GM18517 (cell line): ENCODE results near the gene ZNF827.

Experiments used
- ATAC-seq: cut with Tn5 transposase; IDR thresholded peaks from one replicate; pipeline ENCODE4 v1.9.1; 2021; ENCODE audit warnings: mild to moderate bottlenecking, moderate library complexity; ENCODE audit not compliant: unreplicated experiment

ZNF827 gene

DNA sequence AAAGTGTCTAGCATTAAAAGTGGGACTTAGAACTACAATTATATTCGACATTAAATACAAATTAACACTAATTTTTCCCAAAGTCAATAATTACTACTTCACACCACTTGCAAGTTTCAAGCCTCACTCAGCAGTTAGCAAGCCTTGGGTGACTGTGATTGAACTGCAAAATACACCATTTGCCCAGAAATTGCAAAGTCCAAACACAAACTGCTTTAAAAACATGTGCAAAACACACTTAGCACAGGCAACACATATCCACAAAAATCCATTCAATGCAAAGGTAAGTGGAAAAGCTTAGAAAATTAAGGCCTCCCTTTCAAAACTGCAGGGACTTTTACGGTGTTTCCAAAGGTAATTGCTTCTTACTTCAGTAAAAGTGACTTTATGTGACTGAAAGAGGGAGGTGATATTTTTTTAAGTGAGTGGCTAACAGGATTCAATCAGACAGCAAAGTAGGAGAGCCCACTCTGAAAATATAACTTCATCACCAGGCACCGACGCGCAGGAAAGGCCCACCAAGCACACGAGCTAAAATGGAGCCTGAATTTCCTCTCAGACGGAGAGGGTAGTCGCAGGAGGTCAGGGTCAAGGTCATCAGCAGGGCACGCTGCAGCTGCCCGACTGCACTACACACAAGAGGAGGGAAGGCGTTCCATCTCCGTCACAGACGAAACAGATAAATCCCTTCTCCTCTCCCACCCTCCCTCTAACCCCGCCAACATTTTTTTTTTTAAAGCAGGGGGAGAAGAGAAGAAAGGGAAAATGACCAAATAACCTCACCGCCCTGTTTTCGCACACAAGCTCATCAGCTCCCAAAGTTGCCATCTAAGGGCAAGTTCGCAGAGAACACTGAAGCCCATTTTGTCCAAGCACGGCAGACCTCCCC lies 3.1 kb downstream of the ZNF827 start:
- peak; percentile 47 for ATAC-seq

GRCh38 chr4:145934434-145935047 lies 4.1 kb downstream of the ZNF827 start:
- ATAC-seq = no peak

DNA sequence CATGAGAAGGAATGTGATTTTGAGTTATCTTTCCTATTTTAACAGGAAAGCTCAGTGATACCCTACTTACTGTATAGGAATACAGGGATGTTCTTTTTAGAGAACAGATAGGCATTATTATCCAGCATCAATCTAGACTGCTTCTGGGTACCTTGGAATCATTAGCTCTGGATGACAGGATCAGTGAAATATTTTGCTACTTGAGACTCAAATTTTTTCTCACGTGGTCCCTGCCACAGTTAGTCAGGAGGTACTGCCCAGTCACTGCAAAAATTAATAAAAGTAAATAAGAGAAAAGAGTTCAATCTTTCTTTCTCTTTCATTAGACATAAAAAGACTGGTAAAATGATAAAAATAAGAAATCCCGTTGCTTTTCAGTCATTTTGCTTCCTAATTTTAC lies 5.5 kb downstream of the ZNF827 start:
- no peak for ATAC-seq

- ATAC-seq = no peak
Measured at GRCh38 chr4:145931403-145931802, 7.2 kb downstream of the ZNF827 start.

- ATAC-seq = peak; percentile 41
Measured at GRCh38 chr4:145930592-145930991, 8.0 kb downstream of the ZNF827 start.

DNA sequence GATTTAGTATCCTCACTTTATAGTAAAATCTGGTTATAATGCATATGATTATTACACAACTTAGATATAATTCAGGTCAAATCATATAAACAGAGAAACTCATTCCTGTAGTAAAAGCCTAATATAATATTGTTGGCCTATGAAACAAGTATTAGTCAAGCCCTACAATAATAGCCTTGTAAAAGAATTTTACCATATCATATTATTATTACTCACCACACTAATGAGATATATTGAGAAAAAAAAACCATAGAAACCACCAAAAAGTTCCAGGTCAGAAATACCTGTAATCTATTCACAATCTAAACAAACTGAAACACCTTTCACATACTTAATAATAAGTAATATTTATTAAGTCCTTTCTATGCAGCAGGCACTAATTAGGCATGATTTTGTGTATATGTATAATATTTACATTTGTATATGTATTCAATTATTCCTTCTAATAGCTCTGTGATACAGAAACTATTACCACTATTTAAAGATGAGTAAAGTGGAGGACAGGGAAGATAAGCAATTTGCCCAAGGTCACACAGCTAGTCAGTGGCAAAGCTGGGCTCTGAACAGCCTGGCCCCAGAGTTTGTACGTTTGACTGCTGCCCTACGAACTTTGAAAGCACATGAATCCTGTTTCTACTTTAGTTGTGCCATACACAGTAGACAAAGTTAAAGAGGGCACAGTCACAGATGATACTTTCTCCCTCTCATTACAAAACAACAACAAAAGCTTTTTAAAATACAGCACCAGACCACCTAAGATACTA lies 9.0 kb downstream of the ZNF827 start:
- ATAC-seq = no peak

GRCh38 chr4:145928748-145929147 lies 9.9 kb downstream of the ZNF827 start:
- ATAC-seq = no peak

- ATAC-seq = no peak
Measured at GRCh38 chr4:145927030-145927429, 11.6 kb downstream of the ZNF827 start.

DNA sequence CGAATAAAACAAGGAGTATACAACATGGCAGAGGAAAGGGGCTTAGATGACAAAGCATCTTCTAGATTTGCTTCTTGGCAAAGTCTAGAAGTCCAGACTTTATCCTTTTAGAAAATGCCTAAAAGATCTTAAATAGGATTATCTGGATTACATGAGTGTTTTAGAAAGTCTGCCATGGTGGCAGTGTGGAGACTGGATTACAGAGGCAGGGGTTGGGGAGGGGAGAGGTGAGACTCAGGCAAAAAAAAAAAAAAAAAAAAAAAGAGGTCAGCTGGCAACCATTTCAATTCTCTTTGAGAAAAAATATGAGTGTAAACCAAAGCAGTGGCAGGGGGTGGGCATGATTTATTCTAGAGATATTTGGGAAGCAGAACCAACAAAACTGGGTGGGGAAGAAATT lies 17.4 kb downstream of the ZNF827 start:
- ATAC-seq = no peak

DNA sequence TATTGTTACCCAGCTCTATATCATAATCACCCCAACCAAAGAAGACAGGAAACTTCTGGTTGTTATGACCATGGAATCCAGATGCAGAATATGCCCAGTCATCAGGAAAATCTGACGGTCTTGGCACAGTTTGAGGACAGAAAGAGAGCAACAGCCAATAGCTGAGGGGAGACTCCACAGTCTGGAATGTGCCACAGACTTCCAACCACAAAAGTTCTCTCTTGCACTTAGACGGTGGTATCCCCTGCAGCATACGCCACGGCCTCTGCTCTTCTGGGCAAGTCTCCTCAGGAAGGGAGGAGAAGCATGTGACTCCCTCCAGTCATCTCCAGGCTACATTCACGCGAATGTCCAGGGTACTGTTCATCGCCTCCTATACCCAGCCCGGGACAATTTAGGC lies 18.4 kb downstream of the ZNF827 start:
- no peak for ATAC-seq

DNA sequence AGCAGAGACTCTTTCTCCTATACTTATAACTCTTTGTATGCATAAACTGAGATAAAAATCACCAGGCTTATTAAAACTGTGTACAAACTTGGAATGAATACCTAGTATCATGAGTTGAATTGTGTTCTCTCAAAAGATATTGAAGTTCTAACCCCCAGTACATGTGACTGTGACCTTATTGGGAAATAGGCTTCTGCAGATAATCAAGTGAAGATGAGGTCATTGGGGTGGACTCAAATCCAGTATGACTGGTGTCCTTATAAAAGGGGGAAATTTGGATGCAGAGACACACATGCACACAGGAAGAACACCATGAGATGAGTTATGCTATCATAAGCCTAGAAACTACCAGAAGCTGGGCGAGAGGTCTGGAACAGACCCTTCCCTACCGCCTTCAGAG lies 26.2 kb downstream of the ZNF827 start:
- no peak for ATAC-seq

DNA sequence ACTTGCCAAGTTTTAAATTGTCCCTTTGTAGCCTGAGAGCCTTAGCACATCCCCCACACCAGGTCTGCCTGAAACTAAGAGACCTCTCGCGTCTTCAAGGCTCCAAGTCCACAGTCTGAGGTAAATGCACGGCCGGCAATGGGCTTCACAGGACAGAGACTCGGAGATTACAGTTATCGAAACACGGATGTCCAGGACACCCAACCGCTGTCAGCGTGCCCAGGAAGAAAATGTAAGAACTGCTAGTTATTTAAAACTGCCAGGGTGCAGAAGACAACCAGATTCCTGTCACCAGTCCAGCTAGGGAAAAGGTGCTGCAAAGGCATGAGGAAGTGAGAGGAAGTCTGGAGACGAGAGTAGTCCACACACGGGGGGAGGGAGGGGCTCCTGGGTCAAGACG lies 28.9 kb downstream of the ZNF827 start:
- peak; percentile 52 for ATAC-seq

DNA sequence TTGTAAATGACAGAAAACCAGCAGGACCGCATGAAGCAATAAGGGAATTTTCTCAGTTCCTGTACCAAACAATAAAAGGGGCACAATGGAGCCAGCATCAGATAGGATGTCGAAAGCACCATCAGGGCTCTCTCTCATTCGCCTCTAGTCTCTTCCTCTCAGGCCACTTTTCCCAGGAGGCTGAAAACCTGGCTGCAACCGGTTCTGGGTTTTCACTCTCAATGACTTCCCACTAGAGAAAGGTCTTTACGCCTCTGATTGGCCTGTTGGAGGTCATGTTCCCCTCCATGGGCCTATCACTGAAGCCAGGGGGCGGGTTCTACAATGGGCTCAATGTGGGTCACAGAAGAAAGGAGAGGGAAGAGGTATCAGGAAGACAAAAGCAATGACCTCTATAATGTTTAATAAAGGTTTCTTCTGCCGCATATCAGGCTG lies 29.3 kb downstream of the ZNF827 start:
- peak; percentile 88 for ATAC-seq

- ATAC-seq = no peak
Measured at GRCh38 chr4:145907812-145908211, 30.8 kb downstream of the ZNF827 start.

DNA sequence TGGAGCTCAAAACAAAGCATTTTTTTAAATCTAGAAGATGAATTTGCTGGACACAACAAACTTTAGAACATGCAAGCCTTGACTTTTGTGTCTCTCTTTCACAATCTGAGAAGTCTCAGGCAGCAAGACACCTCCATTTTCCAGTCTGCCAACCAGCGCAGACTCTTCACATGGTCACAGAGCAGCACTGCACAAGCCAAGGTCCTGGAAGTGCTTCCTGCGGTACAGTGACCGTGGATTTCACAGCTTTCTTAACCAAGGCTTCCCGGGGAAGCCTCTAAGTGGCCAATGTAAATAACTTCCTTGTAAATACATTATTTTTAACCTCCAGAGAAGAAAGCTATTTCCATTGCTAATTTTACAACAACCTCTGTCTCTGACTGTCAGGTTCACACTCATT lies 31.2 kb downstream of the ZNF827 start:
- no peak for ATAC-seq

DNA sequence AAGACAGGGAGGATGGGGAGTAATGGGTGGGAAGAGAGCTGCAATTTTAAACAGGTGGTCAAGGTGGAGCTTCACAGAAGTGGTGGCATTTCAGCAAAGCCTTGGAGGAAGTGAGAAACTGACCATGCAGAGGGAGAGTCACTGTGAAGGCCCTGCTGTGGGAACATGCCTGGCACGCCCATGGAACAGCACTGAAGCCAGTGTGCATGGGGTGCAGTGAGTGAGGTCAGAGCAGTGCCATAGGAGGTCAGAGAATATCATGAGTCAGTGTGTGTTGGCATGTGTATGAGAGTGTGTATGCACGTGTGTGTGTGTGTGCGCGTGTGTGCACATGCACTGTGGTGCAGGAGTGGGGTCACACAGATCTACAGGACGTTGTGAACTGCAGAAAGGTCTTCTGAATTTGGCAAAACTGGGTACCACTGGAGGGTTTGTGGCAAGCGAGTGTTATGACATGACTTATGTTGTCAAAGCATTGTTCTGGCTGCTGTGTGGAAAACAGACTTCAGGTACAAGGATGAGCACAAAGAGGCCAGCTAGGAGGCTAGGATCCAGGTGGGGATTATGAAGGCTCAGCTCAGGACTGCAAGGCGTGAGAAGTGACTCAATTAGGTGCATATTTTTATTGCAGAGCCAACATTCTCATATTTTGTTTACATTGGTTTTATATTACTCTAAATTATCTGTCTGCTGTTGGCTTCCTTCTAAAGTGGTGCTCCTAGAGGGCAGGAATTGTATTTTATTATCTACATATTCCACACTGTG lies 34.0 kb downstream of the ZNF827 start:
- no peak for ATAC-seq

GRCh38 chr4:145902522-145902921 lies 36.1 kb downstream of the ZNF827 start:
- ATAC-seq = no peak

- no peak for ATAC-seq
Measured at GRCh38 chr4:145899886-145900460, 38.6 kb downstream of the ZNF827 start.

DNA sequence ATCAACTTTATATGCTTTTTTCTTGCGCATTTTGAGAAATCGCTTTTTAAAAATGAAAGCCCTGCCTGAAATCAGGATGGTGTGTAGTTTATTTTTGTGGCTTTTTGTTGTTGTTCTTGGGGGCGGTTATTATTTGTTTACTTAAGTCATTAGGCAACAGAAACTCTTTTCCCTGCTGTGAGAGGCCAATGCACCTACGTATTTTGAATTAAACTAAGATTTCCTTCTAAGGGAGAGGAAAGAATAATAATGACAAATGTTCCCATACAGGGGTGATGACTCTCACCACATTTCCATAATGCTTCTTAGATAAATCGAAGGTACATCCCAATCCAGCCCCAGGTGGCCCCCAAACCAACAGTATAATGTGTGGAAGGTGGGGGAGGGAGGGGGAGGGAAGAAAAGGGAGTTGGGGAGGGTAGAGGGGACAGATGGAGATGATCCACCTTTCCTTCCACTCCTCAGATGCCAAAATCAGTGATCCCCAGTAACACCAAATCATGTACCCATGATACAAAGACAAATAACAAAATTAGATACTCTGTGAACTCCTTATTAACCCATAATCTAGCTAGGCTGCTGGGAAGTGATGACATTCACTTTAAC lies 39.6 kb downstream of the ZNF827 start:
- no peak for ATAC-seq

- ATAC-seq = no peak
Measured at GRCh38 chr4:145898466-145898865, 40.2 kb downstream of the ZNF827 start.
